ENCODE measurements around the gene MEG3.

Gene MEG3

DNA sequence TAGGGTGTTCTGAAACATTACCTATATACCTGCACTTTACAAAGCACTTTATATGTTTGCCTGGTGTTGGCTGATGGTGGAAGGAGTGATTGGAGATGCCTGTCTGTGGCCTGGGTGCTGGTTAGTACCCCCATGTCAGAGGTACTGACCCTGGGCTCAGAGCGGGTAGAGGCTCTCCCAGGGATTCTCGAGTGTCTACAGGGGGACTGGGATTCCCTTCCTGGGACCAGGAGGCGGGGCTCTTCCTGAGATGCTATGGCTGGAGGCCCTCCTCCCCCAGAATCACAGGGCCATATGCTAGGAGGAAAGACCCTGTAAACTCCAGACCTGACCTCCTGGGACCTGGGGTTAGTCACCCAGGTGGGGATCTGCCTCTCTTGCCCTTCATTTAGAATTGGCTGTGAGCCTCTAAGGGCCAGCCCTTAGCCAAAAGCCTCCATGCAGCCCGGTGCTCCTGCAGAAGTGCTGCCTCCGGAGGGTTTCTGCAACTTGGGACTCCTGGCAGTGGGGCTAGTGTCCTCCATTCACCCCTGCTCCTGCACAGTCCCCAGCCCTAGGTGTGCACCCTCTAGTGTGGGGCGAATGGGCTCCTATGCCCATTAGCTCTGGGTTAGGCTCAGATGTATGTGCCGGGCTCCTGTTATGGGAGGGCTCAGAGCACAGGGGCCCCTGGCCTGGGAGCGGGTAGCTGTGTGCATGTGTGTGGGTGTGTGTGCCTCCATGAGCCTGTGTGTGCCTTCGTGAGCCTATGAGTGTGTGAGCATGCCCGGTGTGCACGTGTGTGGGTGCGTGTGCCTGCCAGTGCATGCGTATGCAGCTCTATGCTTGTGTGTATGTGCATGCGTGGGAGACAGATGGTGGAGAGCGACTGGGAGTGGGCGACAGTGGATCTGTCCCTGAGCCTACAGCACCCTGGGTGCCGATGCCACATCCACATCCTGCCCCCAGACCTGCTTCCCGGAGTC lies 41.0 kb downstream of the MEG3 start:
- DNase-seq, result no peak

DNA sequence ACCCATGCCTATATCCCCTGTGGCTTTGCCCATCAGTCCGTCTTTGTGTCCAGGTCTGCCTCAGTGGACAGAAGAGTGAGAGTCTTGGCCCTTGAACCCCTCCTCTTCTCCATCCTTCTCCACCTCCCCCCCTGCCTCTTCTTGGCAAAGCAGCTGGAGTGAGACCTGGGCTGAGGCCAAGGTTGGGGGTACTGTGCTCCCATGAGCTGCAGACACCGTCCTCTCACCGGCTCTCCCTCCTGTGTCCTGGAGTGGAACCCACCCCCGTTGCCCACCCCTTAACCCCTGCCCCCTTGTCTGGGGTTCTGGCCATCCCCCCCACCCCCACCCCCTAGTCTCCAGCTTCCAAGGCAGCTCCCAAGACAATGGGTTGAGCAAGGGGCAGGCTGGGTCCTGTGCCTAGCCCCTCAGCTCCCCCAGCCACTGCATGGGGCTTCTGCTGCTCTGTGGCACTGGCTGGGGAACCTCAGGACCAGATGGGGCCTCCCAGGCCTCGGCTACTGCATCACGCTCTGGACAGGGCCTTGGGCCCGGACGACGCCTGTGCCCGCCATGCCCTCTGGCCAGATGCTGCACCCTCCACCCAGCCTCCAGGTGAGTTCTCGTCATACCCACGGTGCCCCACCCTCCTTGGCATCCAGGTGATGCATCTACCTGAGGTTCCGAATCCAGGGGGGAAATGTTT lies 41.9 kb downstream of the MEG3 start:
- DNase-seq, result no peak

DNA sequence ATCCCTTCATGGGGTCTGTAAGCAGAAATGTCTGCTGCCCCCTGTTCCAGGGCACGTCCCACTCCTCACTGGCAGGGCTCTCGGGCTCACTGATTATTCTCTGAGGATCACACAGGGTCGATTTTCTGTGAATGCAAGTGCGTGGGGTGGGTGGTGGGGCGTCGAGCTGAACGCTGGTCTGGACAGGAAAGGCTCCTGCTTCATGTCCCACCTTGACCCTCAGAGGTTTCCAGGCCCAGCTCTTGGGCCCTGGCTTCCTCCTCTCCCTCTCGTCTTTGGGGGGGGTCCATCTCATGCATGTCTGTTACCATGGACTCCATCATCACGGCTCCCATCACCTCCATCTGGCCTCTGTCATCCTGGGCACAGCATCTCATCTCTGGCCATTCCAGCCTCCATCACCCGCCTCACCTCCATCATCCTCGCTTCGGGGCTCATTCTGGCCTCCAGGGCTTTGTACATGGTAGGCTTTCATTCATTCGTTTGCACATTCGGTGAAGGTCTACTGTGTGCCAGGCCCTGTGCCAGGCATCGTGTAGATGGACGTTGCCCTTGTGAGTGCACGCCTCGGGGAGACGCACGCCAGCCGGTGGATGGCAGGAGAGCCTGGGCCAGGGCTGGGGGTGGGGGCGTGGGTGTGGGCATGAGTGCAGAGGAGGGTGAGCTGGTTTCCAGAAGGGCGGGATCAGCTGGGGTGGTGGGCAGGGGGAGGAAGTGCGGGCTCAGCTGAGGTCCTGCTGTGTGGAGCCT lies 42.9 kb downstream of the MEG3 start:
- DNase-seq, result no peak

DNA sequence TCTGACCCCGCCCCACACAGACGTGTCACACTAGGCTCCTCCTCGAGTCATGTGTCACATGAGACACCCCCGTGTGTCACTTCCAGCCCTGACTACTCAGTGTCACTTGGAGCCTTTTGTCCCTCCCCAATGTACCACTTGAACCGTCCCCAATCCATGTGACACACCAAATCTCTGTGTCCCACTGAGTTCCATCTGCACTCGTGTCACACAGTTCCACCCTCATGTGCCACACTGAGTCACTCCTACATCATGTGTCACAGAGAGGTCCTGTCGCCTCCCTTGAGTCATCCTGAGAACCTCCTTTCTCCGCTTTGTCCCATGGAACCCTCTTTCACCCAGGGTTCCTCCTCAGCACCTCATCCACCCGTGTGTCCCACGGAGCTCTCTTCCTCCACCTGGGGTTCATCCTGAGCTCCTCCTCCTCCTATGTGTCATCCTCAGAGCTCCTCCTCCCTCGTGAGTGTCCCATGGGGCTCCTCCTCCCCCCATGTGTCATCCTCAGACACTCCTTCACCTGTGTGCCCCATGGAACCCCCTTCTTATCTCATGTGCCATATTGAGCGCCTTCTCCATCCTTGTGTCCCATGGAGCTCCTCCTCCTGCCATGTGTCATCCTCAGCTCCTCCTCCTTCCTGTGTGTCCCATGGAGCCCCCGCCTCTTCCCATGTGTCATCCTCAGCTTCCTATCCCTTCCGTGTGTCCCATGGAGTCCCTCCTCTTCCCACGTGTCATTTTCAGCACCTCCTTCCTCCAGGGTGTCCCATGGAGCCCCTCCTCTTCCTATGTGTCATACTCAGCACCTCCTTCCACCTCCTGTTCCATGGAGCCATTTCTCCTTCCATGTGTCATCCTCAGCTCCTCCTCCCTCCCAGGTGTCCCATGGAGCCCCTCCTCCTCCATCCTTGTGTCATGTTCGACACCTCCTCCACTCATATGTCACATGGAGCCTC lies 45.6 kb downstream of the MEG3 start:
- DNase-seq, result no peak

DNA sequence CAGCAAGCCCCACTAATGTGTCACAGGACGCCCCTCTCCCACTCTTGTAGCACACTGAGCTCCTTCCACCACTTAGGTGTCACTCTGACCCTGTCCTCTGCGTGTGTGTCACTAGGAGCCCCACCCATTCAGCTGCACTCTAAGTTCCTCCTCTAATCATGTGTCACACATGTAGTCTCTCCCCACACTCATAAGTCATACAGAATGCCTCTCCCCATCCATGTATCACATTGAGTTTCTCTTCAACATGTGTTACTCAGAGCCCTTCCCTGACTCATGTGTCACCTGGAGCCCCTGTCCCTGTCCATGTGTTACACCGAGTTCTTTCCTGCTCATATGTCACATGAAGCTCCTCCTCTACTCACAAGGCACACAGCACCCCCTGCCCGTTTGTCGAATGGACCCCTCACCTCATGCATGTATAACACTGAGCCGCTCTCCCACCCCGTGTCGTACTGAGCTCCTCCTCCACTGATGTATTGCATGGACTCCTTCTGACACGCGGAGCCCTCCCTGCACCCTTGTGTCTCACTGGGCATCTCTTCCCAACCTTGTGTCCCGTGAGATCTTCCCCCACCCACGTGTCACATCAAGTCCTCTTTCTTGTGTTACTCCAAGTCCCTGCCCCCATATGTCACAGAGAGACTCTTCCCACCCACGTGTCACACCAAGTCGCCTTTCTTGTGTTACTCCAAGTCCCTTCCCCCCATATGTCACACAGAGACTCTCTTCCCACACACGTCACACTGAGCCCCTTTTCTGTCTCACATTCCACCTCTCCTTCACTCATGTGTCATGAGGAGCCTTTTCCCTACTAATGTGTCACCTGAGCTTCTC lies 46.6 kb downstream of the MEG3 start:
- no peak for DNase-seq

DNA sequence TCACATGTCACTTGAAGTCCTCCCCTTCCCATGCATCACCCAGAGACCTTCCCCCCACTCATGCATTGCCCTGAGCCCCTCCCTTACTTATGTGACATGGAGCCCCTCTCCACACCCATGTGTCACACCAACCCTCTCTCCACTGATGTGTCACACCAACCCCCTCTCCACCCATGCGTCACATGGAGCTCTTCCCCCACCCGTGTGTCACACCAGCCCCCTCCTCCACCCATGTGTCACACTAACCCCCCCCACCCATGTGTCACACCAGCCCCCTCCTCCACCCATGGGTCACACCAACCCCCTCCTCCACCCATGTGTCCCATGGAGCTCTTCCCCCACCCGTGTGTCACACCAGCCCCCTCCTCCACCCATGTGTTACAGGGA lies 47.2 kb downstream of the MEG3 start:
- DNase-seq, result no peak

DNA sequence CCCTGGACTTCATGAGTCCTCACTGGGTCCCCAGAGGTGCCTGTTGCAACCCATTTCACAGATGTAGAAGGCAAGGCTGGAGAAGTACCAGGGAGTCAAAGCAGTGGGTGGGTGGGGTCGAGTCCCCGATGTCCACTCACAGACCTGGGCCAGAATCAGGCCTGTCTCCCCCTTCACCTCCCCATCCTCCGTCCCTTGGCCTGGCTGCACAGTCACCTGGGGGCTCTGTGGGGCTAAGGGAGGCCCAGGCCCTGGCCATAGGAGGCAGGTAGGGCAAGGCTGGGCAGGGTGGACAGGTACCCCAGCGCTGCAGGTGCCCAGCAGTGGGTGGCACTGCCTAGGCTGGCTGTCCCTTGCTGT lies 48.1 kb downstream of the MEG3 start:
- DNase-seq, result no peak

DNA sequence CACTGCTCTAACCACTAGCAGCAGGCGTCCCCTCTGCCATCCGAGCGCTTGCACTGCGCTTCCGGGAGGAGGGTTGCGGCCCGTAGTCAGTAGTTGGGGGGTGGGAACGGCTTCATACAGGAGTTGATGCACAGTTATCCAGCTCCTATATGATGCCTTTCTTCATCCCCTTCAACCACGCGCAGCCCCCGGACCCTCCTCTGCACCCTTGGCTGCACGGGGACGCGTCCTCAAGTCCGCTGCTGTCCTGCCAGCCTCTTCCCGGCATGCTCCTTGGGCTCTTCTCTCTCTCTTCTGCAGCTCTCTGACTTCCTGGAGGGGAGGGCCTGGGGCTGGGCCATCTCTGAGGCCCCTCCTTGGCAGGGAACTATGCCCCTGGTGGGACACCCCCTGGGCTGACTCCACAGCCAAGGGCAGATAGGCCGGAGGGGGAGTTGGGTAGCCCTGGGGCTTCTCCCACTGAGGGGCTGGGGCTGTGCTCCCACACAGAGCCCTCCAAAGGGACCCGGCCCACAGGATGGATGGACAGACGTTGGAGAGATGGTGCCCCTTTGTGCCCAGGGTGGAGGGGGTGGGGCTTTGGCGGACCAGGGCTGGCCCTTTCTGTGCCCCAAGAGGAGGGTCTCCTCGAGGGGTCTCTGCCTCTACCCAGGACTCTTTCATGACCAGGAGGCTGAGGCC lies 48.6 kb downstream of the MEG3 start:
- DNase-seq, result no peak

DNA sequence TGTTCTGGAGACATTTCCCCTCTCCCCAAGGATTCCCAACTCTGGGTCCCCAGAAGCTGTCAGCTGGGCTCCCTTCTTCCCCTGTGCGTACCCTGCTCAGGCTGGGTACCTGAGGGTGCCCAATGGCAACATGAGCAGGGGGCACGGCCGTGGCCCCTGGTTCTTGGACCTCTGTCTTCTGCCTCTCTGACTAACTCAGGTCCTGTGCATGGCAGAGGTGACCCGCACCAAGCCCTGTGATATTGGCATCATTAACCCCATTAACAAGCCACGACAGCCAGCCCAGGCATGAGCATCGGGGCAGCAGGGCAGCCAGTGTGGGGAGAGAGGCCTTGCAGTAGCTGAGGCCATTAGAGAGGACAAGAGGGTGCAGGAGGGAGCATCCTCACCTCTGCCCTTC lies 49.2 kb downstream of the MEG3 start:
- DNase-seq, result no peak

DNA sequence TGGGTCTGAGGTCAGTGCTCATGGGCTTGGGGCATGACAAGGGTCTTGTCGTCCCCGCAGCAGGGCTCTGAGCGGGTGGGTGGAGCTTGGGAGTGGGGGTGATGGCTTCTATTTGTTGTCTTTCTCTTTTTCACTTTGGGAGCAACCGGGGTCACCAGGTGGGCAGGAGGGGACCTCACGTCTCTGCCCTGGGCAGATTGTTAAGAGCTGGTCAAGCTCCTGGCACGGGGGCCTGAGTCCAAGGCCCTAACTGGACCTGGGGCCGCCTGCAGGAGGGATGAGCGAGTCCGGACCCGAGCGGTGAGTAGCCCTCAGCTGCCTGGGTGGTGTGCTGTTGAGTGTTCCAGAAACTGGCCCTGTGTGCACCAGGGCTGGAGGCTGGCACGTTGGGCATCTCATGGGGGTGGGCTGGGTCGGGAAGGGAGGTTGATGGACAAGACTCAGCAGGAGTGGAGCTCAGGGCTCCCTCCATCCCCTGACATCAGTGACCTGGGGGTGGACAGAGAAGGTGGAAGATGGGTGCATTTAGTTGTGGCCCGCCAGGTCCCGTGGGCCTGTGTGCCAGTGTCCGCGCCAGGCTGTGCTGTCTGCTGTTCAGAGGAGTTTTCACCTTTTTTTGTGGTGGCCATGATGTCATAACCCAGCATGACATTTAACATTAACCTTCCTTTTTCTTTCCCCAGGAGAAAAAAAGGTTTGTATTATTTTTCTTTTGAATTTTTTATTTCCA lies 50.1 kb downstream of the MEG3 start:
- no peak for DNase-seq

DNA sequence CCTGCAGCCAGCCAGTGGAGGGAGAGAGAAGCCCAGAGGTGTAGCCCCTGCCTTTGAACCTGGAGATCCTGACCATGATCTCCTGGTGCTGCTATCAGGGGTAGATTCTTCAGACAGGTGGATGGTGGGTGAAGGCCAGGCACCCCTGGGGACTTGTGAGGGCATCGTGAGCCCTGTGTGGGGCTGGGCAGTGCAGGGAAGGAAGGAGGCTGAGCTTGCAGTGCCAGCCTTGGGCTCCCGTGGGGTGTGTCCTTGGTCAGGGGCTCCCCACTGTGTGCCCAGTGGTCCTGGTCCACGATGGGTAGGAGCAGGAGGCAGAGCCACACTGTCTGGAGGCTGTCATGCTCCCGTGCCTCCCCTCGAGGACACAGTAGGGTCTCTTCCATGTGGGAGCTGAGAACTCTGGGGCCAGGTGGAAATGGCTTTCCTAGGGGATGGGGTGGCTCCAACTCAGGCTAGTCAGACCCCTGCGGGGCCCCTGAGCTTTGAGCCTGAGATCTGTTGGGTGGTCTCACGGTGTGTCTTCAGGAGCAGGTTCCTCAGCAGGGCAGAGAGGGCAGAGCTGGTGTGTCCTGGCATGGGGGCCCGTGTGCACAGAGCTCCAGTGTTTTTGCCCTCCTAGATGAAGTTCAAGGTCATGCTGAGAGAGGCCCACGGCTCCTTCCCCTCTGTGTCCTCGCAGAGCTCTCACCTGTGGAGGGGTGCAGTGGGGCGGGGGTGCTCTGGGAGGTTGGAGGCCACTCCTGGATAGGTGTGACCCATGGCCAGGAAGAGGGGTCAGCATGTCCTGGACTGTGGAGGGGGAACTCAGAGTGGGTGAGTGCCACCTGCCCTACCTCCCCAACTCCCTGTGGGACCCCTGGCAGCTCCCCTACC lies 52.6 kb downstream of the MEG3 start:
- DNase-seq, result no peak

DNA sequence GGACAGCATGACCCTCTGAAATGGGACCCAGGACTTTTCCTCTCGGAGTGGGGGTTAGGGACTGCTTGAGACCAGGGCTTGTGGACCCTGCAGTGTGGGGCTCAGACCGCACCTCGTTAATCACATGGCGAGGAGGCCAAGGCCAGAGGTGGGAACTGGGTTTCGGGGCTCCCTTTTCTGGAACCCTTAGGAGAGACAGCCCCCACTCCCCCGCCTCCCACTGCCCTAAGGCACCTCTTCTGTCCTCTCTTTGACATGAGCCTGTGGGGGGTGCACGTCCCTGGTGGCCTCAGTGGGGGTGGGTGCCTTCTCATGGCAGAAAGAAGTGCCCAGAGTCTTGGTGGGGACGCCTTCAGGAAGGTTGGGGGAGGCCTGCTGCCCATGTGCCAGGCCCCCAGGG lies 53.3 kb downstream of the MEG3 start:
- DNase-seq, result no peak

DNA sequence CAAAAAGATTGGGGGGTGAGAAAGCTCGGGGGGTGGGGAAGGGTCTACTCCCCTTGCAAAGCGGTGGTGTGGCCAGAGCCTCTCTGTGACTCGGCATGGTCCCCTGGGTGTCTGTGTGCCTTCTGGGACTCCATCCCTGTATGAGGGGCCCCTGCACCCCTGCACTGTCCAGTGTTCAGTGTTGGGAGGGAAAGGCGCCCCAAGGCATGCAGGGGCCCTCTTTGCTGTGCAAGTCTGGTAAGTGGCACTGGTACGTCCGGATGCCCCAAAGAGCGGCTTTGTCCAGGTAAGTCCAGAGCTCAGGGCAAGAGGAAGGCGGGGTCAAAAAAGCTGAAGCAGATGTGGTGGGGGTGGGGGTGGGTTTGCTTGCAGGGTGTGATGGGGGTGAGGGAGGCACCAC lies 53.9 kb downstream of the MEG3 start:
- no peak for DNase-seq

DNA sequence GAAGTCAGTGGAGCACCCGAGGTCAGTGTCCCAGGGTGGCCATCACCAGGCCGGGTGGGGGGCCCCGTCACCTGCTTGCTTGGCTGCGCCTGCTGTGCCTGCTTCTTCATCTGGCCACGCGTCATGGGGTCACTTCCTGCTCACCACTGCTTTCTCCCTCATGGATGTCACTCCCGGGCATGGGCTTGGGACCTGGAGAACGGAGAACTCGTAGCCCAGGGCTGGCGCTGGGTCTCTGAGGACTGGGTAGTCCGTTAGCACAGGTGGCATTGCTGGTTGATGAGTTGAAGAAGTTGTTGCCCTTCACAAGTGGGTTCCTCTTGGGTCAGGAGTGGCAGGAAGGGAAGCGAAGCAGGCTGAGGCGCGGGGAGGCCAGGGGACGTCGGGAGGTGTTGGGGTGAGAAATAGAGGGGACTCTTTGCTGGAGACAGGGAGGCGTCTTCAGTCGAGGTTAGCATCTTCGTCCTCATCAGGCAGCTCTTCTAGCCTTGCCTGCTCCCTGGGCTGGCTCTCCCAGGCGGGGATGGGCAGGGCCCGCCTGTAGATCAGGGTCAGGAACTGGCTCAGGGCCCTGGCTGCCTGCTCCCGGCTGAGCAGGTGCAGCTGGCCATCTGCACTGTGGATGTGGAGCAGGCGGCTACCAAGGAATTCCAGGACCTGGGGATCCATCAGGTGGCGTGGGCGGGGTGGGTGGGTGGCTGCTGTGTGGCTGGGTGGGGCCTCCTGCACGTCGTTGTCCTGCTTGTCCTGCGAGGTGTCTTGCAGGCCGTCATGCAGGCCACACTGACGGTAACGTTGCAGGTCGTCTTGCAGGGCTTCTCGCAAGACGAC lies 54.6 kb downstream of the MEG3 start:
- no peak for DNase-seq

DNA sequence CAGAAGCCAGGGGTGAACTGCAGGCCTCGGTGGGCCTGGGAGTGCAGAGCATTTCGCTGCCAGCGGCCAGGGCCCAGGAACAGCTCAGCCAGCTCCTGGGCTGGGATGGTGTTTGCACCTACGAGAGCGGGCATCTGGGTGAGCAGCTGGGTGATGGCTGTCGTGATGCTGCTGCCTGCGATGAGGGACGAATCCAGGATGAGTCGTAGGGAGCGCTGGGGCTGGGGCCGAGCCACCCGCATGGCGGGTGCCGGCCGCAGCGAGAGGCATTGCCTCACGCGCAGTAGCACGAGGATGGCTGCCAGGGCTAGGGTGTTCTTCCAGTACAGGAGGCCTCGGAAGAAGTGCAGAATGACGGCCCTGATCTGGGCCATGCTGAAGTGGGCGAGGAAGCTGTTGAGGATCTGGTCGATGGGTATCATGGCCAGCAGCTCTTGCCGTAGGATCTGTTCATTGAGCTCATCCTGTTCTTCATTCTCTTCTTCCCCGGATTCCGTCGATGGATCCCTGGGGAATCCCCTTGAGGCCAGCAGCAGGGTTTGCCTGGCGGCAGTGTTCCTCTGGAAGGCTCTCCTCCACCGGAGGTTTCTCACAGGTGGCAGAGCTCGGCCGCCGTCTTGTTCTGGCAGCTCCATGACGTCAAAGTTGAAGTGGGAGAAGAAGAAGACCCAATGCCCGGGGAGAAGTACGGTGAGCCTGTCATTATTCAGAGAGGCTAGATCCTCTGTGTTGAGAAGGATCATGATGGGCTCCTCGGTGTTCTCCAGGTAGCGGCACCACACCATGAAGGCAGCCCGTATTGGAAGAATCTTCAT lies 55.5 kb downstream of the MEG3 start:
- no peak for DNase-seq

DNA sequence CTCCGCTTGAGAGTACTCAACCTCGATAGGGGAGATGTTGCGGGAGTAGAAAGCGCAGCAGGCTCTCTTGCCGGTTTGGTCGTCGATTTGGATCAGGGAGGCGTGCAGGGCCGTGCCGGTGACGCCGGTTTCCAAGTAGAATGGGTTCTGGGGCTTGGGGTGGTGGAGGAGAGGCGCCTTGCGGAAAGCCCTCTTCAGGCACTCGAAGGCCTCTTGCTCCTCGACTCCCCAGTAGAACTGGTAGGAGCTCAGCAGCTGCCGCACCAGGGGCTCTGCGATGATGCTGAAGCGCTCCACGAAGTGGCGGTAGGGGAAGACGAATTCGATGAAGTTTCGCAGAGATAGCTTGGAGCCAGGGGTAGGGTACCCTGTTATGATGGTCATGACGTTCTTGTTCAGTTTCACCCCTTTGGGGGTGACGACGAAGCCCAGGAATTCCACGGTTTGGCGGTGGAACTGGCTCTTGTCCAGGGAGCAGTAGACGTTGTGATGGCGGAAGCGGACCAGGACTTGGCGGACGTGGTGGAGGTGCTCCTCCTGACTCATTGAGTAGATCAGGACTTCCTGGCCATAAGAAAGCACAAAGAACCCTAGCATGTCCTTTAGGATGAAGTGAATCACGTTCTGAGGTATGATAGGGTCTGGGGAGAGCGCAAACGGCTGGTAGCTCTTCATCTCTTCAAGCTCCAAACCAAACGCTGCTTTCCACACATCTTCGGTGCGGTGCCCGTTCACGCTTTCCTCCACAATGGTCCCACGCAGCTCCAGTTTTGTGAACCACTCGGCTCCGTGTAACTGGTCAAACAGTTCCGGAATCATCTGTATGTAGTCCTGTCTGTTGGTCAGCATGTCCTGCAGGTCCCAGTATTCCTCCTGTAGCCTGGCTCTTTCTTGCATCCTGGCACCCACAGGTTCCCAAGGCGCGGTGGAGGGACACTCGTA lies 56.4 kb downstream of the MEG3 start:
- no peak for DNase-seq
